ENCODE data around the gene MTCH1. TPM values are rescaled to one million over a fixed set of nuclear protein-coding genes. Genes with fewer than 3 reads are reported as not detected.

The MTCH1 gene
- total and polyA plus RNA-seq, 10 of the 15 experiments (the other 5 are each of a cell fraction or from before 2014, with no cell fraction given): 7.2 to 128 (median 85.2) TPM

GRCh38 chr6:36937896-36938295 lies 48.1 kb downstream of the MTCH1 start:
- H3K4me1 ChIP-seq (ENCODE audit: control insufficient read depth, insufficient read depth, low read length): no peaks in the 10 kb centered on the region
- no peak for ATAC-seq
- no peaks in the 10 kb centered on the region for H4K20me1 ChIP-seq (ENCODE audit: control insufficient read depth, insufficient read depth)
- no peak for TF ChIP-seq TARDBP (IDR thresholded peaks at IDR 0.05; ENCODE audit: borderline replicate concordance)
- TF ChIP-seq NR2C2 (IDR thresholded peaks at IDR 0.05; ENCODE audit: borderline replicate concordance, control insufficient read depth, insufficient read length, low read depth): no peak
- no peak for TF ChIP-seq HDAC6 (IDR thresholded peaks at IDR 0.05; ENCODE audit: unreplicated experiment)
- TF ChIP-seq KDM1A (IDR thresholded peaks at IDR 0.05; ENCODE audit: borderline replicate concordance): no peak
- TF ChIP-seq HSF1 (IDR thresholded peaks at IDR 0.05; ENCODE audit: low read depth, low read length): no peak
- no peak for TF ChIP-seq ZNF274 (IDR thresholded peaks at IDR 0.05; ENCODE audit: insufficient read depth, insufficient read length)
- TF ChIP-seq IKZF2 (IDR thresholded peaks at IDR 0.05): no peak
- TF ChIP-seq NFXL1 (IDR thresholded peaks at IDR 0.05; ENCODE audit: borderline replicate concordance): no peak
- no peak for TF ChIP-seq CTCF (IDR thresholded peaks at IDR 0.05 in 2 of 3, conservative IDR thresholded peaks at IDR 0.05 in 1 of 3; ENCODE audit: control insufficient read depth in 2 of 3, extremely low read depth in 1 of 3, insufficient read depth in 1 of 3, low read depth in 3 of 3, low read length in 3 of 3)
- TF ChIP-seq MAX (IDR thresholded peaks at IDR 0.05; ENCODE audit: low read depth, low read length): no peak
- no peak for TF ChIP-seq SREBF2 (IDR thresholded peaks at IDR 0.05; ENCODE audit: low read length)
- no peak for TF ChIP-seq JUNB (IDR thresholded peaks at IDR 0.05)
- TF ChIP-seq STAT1 (conservative IDR thresholded peaks at IDR 0.05): no peak
- no peak for TF ChIP-seq SPI1 (IDR thresholded peaks at IDR 0.05; ENCODE audit: borderline replicate concordance, insufficient read depth, low read depth, low read length)
- TF ChIP-seq POLR2A (IDR thresholded peaks at IDR 0.05; ENCODE audit: low read depth, low read length): no peak
- TF ChIP-seq IRF3 (IDR thresholded peaks at IDR 0.05): no peak
- TF ChIP-seq NR2F1 (conservative IDR thresholded peaks at IDR 0.05): no peak
- POLR2A ChIA-PET: no interaction called here
- no peak for FAIRE-seq
- H3K4me2 ChIP-seq (ENCODE audit: control insufficient read depth, insufficient read depth): no peak overlapping the region
- BruUV-seq (replicated peaks): no TSS peak
- no peak overlapping the region for H3K4me3 ChIP-seq
- no peaks in the 10 kb centered on the region for H3K79me2 ChIP-seq (ENCODE audit: control insufficient read depth, insufficient read depth, low read length)
- no peak for DNase-seq (ENCODE audit: low read depth, low spot score)
- SMC1A ChIA-PET (ENCODE audit: uncharacterized antibody, unreplicated experiment): interaction anchor here (0.7 to 1.0 kb wide), 2 partner anchors 52 to 65 kb away, joined by 3 to 4 read pairs; partner anchors contain the start of gene C6orf89
- in situ Hi-C loops (cut with MboI): no loop called here
- CTCF ChIA-PET: interaction anchor here (0.8 kb wide), 1 partner anchor 12 kb away, joined by 3 read pairs; no protein-coding TSS in a partner anchor
- no peak overlapping the region for H3K27ac ChIP-seq (ENCODE audit: control insufficient read depth, insufficient read depth)
- no peak overlapping the region for H2AFZ ChIP-seq (ENCODE audit: control insufficient read depth, low read depth, low read length)
- H3K9me3 ChIP-seq (replicated peaks; ENCODE audit: control insufficient read depth, insufficient read depth, low read length): no peaks in the 10 kb centered on the region
- H3K27me3 ChIP-seq (replicated peaks in 1 of 2; ENCODE audit: control insufficient read depth in 2 of 2, insufficient read depth in 2 of 2, low read length in 1 of 2): no peaks in the 10 kb centered on the region; a peak in 1 of 4 replicates
- H3K9ac ChIP-seq (ENCODE audit: control insufficient read depth, insufficient read depth, low read length): no peak overlapping the region
- no peaks in the 10 kb centered on the region for H3K36me3 ChIP-seq (ENCODE audit: control insufficient read depth in 2 of 2, insufficient read depth in 2 of 2, low read length in 1 of 2)
- 53% methylated on average over 6 of the region's 6 CpGs for WGBS (ENCODE audit: insufficient coverage, insufficient replicate concordance, low lambda C conversion rate, missing lambda C conversion rate)
- RAD21 ChIA-PET (ENCODE audit: unreplicated experiment): no interaction called here
- intact Hi-C loops (cut with micrococcal nuclease; ENCODE audit: unreplicated experiment): no loop called here
